Suppressor macrophage treated with lipopolysaccharide for 4 hours (primary cell): ENCODE data around the gene TMEM33.

Source experiments
- DNase-seq: peaks from one replicate; pipeline ENCODE4 v3.0.0-alpha.2; 2020

The TMEM33 gene

DNA sequence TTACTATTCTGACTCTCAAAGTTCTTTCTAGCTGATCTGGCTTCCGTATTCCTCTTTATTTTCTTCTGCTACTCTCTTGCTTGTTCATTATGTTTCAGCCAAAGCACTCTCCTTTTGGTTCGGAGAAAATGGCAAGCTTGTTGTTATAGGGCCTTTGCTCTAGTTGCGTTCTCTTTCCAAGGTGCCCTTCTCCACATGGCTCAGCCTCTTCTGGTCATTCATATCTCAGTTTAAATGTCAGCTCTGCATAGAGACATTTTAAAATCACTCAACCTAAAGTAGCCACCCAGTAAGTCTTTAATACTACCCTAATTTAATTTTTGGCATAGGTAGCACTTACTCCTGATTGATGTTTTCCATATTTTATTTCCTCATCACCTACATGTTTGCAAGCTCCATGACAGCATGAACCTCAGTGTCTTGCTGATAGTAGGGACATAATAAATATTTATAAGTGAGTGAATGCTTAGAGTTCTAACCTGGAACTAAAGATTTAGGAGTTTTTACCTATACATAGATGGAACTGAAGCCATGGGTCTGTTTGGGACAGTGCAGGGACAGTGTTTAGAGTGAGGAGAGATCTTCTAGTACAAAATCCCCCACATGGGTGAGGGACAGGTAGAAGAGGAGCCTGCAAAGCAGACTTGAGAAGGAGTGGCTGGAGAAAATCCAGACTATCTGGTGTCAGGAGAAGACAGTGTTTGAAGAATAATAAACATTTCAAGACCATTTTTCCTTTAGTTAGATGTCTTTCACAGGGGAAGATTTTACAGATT, 73.0 kb downstream of the TMEM33 start:
- DNase-seq, result no peak
